Duodenal mucosa (tissue), 2 donors: ENCODE results near the gene SLC26A11.

Experiments
- H3K27ac ChIP-seq: one replicate; pipeline ENCODE4 v1.7.0; 2013; ENCODE audit warnings: low read depth, low read length
- H3K27me3 ChIP-seq, 2 donors: one replicate each; pipeline ENCODE4 v1.7.0; 2013; ENCODE audit warnings: low read length in 2 of 2, control low read depth in 1 of 2; ENCODE audit not compliant: insufficient read depth in 2 of 2, control insufficient read depth in 1 of 2
- H3K36me3 ChIP-seq, 2 donors: one replicate each; pipeline ENCODE4 v1.7.0; 2013; ENCODE audit warnings: low read length in 2 of 2, control low read depth in 1 of 2; ENCODE audit not compliant: insufficient read depth in 2 of 2, control insufficient read depth in 1 of 2
- H3K4me1 ChIP-seq, 2 donors: one replicate each; pipeline ENCODE4 v1.7.0; 2013; ENCODE audit warnings: low read length in 2 of 2, control low read depth in 1 of 2; ENCODE audit not compliant: insufficient read depth in 2 of 2, control insufficient read depth in 1 of 2
- H3K4me3 ChIP-seq, 2 donors: one replicate each; pipeline ENCODE4 v1.7.0; 2013; ENCODE audit warnings: low read length in 2 of 2, low read depth in 1 of 2
- H3K9ac ChIP-seq, 2 donors: one replicate each; pipeline ENCODE4 v1.7.0; 2013; ENCODE audit warnings: low read length in 2 of 2, low read depth in 1 of 2
- H3K9me3 ChIP-seq, 2 donors: one replicate each; pipeline ENCODE4 v1.7.0; 2013; ENCODE audit warnings: low read length in 2 of 2, control low read depth in 1 of 2; ENCODE audit not compliant: control insufficient read depth in 1 of 2

The SLC26A11 gene

GRCh38 chr17:80281516-80281915 lies 61.3 kb downstream of the SLC26A11 start:
- Histone ChIP-seq H3K9me3 (no peaks in the 10 kb centered on the region), H3K4me1 (no peaks in the 10 kb centered on the region), H3K27me3 (no peaks in the 10 kb centered on the region), H3K27ac (no peak overlapping the region), H3K4me3 (no peak overlapping the region), H3K36me3 (peaks cover 12 to 50% of the 10 kb centered on the region in 2 donors), H3K9ac (no peak overlapping the region)

DNA sequence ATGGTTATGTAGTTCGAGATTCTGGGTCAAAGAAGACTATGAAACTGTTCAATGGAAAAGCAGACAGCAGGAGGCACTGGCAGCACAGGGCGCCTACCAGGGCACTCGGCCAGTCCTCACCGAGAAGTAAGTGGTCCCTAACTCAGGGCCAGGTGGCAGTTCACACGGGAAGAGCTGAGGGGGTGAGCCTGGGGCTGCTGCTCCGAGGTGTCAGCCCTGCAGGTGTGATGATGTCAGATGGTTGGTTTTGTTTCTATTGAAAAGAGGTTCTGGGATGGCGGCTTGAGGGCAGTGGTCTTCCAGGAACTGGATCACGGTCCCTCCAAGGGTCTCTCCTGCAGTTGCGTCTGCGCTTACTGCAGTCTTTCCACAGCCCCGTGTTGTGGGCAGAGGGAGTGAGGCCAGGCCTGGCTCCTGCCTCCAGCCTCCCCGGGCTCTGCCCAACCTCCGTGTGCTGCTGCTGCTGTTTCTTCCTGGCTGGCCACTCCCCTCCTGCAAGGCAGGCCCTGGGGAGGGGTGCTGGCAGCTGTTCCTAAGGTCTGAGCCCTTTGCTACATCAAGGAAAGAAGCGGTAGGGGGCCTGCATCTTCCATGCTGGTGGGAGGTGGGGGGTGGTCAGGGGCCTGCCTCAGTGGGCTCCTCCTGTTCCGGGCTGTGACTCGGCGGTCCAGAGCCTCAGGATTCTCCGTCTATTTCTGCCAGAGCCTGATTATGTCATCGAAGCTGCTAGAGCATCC lies 63.1 kb downstream of the SLC26A11 start:
- peaks cover 16 to 48% of the 10 kb centered on the region in 2 donors for H3K36me3 ChIP-seq
- H3K4me3 ChIP-seq = no peak overlapping the region
- H3K4me1 ChIP-seq = no peaks in the 10 kb centered on the region
- H3K27me3 ChIP-seq = no peaks in the 10 kb centered on the region
- H3K27ac ChIP-seq = no peak overlapping the region
- no peaks in the 10 kb centered on the region for H3K9me3 ChIP-seq
- no peak overlapping the region for H3K9ac ChIP-seq

DNA sequence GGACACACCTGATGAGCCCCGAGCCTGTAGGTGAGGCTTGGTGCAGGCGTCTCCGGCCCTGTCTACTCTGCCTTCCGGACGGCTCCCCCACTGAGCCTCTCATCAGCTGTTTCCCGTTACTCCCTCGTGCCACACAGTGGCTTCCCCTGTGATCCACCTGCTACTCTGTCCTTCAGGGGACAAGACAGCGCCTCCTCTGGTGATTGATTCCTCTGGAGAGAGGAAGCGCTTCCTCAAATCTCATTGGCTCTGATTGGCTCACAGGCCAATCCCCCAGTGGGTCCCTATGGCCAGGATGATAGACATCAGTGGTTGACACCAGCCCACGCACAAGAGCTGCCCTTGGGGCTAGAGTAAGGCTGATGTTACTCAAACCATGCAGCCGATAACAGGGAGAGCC lies 64.4 kb downstream of the SLC26A11 start:
- Histone ChIP-seq H3K36me3 (peaks cover 25 to 53% of the 10 kb centered on the region in 2 donors), H3K4me3 (no peak overlapping the region), H3K9ac (no peak overlapping the region), H3K4me1 (no peaks in the 10 kb centered on the region), H3K9me3 (no peaks in the 10 kb centered on the region), H3K27me3 (no peaks in the 10 kb centered on the region), H3K27ac (no peak overlapping the region)

- Histone ChIP-seq H3K36me3 (peaks cover 29 to 54% of the 10 kb centered on the region in 2 donors), H3K4me3 (no peak overlapping the region), H3K9me3 (no peaks in the 10 kb centered on the region), H3K4me1 (no peaks in the 10 kb centered on the region), H3K27ac (no peak overlapping the region), H3K9ac (no peak overlapping the region), H3K27me3 (no peaks in the 10 kb centered on the region)
Observed at GRCh38 chr17:80285237-80285920, 65.2 kb downstream of the SLC26A11 start.

GRCh38 chr17:80286638-80286960 lies 66.4 kb downstream of the SLC26A11 start:
- no peaks in the 10 kb centered on the region for H3K4me1 ChIP-seq
- H3K36me3 ChIP-seq = peaks cover 31 to 56% of the 10 kb centered on the region in 2 donors
- no peak overlapping the region for H3K27ac ChIP-seq
- H3K9me3 ChIP-seq = no peaks in the 10 kb centered on the region
- no peak overlapping the region for H3K9ac ChIP-seq
- no peaks in the 10 kb centered on the region for H3K27me3 ChIP-seq
- no peak overlapping the region for H3K4me3 ChIP-seq

- no peak overlapping the region for H3K27ac ChIP-seq
- no peak overlapping the region for H3K4me3 ChIP-seq
- no peaks in the 10 kb centered on the region for H3K4me1 ChIP-seq
- H3K9ac ChIP-seq = no peak overlapping the region
- H3K27me3 ChIP-seq = no peaks in the 10 kb centered on the region
- H3K36me3 ChIP-seq = peaks cover 34 to 60% of the 10 kb centered on the region in 2 donors
- no peaks in the 10 kb centered on the region for H3K9me3 ChIP-seq
Observed at GRCh38 chr17:80287038-80287437, 66.8 kb downstream of the SLC26A11 start.

- H3K27me3 ChIP-seq = no peaks in the 10 kb centered on the region
- no peak overlapping the region for H3K9ac ChIP-seq
- no peaks in the 10 kb centered on the region for H3K9me3 ChIP-seq
- H3K36me3 ChIP-seq = peaks cover 34 to 67% of the 10 kb centered on the region in 2 donors
- no peaks in the 10 kb centered on the region for H3K4me1 ChIP-seq
- no peak overlapping the region for H3K27ac ChIP-seq
- H3K4me3 ChIP-seq = no peak overlapping the region
Observed at GRCh38 chr17:80287806-80288567, 67.8 kb downstream of the SLC26A11 start.

DNA sequence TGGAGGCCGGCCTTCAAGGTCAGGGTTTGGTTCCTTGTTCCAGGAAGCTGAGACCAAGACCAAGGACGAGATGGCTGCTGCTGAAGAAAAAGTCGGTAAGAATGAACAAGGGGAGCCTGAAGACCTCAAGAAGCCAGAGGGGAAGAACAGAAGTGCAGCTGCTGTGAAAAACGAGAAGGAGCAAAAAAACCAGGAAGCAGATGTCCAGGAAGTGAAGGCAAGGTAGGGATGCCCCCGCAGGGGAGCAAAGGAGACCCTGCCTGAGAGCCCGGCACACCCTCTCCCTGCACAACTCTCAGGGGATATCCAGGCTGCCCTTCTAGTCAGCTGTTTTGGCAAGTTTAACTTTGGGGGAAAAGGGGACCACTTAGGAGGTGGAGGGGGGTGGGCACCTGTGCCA lies 69.4 kb downstream of the SLC26A11 start:
- no peaks in the 10 kb centered on the region for H3K27me3 ChIP-seq
- H3K36me3 ChIP-seq = peaks cover 38 to 73% of the 10 kb centered on the region in 2 donors
- no peak overlapping the region for H3K4me3 ChIP-seq
- no peaks in the 10 kb centered on the region for H3K9me3 ChIP-seq
- H3K9ac ChIP-seq = no peak overlapping the region
- no peak overlapping the region for H3K27ac ChIP-seq
- no peaks in the 10 kb centered on the region for H3K4me1 ChIP-seq

GRCh38 chr17:80290156-80290555 lies 69.9 kb downstream of the SLC26A11 start:
- Histone ChIP-seq H3K27me3 (no peaks in the 10 kb centered on the region), H3K4me1 (no peaks in the 10 kb centered on the region), H3K36me3 (peaks cover 40 to 73% of the 10 kb centered on the region in 2 donors), H3K9me3 (no peaks in the 10 kb centered on the region), H3K4me3 (no peak overlapping the region), H3K9ac (no peak overlapping the region), H3K27ac (no peak overlapping the region)

GRCh38 chr17:80291260-80291659 lies 71.0 kb downstream of the SLC26A11 start:
- no peaks in the 10 kb centered on the region for H3K9me3 ChIP-seq
- no peaks in the 10 kb centered on the region for H3K4me1 ChIP-seq
- no peak overlapping the region for H3K4me3 ChIP-seq
- H3K36me3 ChIP-seq = peaks cover 51 to 81% of the 10 kb centered on the region in 2 donors
- no peak overlapping the region for H3K27ac ChIP-seq
- H3K9ac ChIP-seq = no peak overlapping the region
- H3K27me3 ChIP-seq = no peaks in the 10 kb centered on the region
